Heart left ventricle (tissue), 13 donors: ENCODE measurements around the gene IL17RC.

ENCODE experiments used
- CTCF ChIP-seq, 12 donors: fragments of 200-600 bp; sonication (generic) in 4 of 12; IDR thresholded peaks; one replicate each; pipeline versions ENCODE4 v1.5.0 to v1.8.0; 2018 to 2022; ENCODE audit warnings: antibody characterized with exemption in 12 of 12, mild to moderate bottlenecking in 5 of 12
- POLR2A ChIP-seq, 2 donors: fragments of 450-650 bp; IDR thresholded peaks; one replicate each; pipeline ENCODE4 v1.6.1; 2017; ENCODE audit warnings: antibody characterized with exemption in 2 of 2, mild to moderate bottlenecking in 2 of 2, moderate library complexity in 2 of 2
- donor health status: ischemic (EF 13 %, LVEDD 7.1; RV severe dilation, severe dysfunction).
- donor health status: DM: no; HTN: yes; CAD: no.
- donor health status: DM: no; HTN: no; CAD: no.
- donor health status: ischemic (EF 25% LVEDD 6.9; RV normal size, moderate dysfunction).
- donor health status: ischemic (EF 25% LVEDD 5.7; RV mildly dilated, moderate dysfunction).
- donor health status: ischemic (EF 35%, LVEDD 5.7; RV mildly dilated, moderate dysfunction).
- donor health status: nonischemic (EF 11% LVEDD 7.7; RV severe dilation, severe dysfunction).
- donor health status: DM: yes; HTN: yes; CAD: no.
- donor health status: PGD.
- donor health status: ischemic (EF 29% LVEDD 5.4; RV normal size, mild dysfunction).
- donor health status: nonischemic (EF 23%, LVEDD 6.1; RV moderate dilation, normal function).

GRCh38 chr3:9881441-9881840 is 35.5 kb upstream of the IL17RC start:
- no peak for TF ChIP-seq CTCF (IDR thresholded peaks at IDR 0.05)
- TF ChIP-seq POLR2A (IDR thresholded peaks at IDR 0.05), result no peak
